Measurements from ENCODE around the gene CNGA3. TPM values are rescaled to one million over a fixed set of nuclear protein-coding genes. Genes with fewer than 3 reads are reported as not detected.

The CNGA3 gene
- total and polyA plus RNA-seq, 2 donors (not counting 1 experiment from before 2014, with no cell fraction given), result under 0.01 TPM; not detected in 1

GRCh38 chr2:98436734-98437133, 90.5 kb downstream of the CNGA3 start:
- no peaks in the 10 kb centered on the region for H3K4me1 ChIP-seq (ENCODE audit: control insufficient read depth, extremely low read depth, insufficient read depth, low read length)
- no peak overlapping the region for H2AFZ ChIP-seq (ENCODE audit: low read length)
- no peak overlapping the region for H3K4me2 ChIP-seq (ENCODE audit: extremely low read depth, insufficient read depth, low read length)
- H3K79me2 ChIP-seq (ENCODE audit: control insufficient read depth, insufficient read depth, low read length), result no peaks in the 10 kb centered on the region
- no peak overlapping the region for H3K4me3 ChIP-seq (replicated peaks in 1 of 4; ENCODE audit: control extremely low read depth in 1 of 4, insufficient read depth in 1 of 4, low read depth in 3 of 4, low read length in 4 of 4)
- H3K36me3 ChIP-seq (ENCODE audit: control insufficient read depth, insufficient read depth, low read length), result no peaks in the 10 kb centered on the region
- H3K27ac ChIP-seq (ENCODE audit: insufficient read depth, low read length), result no peak overlapping the region
- no peaks in the 10 kb centered on the region for H3K9me3 ChIP-seq (ENCODE audit: control insufficient read depth, insufficient read depth, low read depth, low read length)
- H3K9ac ChIP-seq (ENCODE audit: insufficient read depth, low read length), result no peak overlapping the region
- no peaks in the 10 kb centered on the region for H3K27me3 ChIP-seq (ENCODE audit: control insufficient read depth, insufficient read depth, low read length)
- DNase-seq (ENCODE audit: low read depth in 2 of 2), result no peak
- H4K20me1 ChIP-seq (ENCODE audit: control insufficient read depth, extremely low read depth, insufficient read depth, low read length), result no peaks in the 10 kb centered on the region
- no peak for TF ChIP-seq CTCF (conservative IDR thresholded peaks at IDR 0.05 in 1 of 2, IDR thresholded peaks at IDR 0.05 in 1 of 2; ENCODE audit: low read depth in 1 of 2, low read length in 2 of 2)
- TF ChIP-seq EZH2 (IDR thresholded peaks at IDR 0.05; ENCODE audit: low read length, missing control alignments), result no peak

- DNase-seq (ENCODE audit: low read depth in 2 of 2), result no peak
- no peaks in the 10 kb centered on the region for H4K20me1 ChIP-seq (ENCODE audit: control insufficient read depth, extremely low read depth, insufficient read depth, low read length)
- H2AFZ ChIP-seq (ENCODE audit: low read length), result no peak overlapping the region
- no peaks in the 10 kb centered on the region for H3K9me3 ChIP-seq (ENCODE audit: control insufficient read depth, insufficient read depth, low read depth, low read length)
- H3K27me3 ChIP-seq (ENCODE audit: control insufficient read depth, insufficient read depth, low read length), result no peaks in the 10 kb centered on the region
- H3K4me2 ChIP-seq (ENCODE audit: extremely low read depth, insufficient read depth, low read length), result no peak overlapping the region
- H3K36me3 ChIP-seq (ENCODE audit: control insufficient read depth, insufficient read depth, low read length), result no peaks in the 10 kb centered on the region
- H3K79me2 ChIP-seq (ENCODE audit: control insufficient read depth, insufficient read depth, low read length), result no peaks in the 10 kb centered on the region
- TF ChIP-seq EZH2 (IDR thresholded peaks at IDR 0.05; ENCODE audit: low read length, missing control alignments), result no peak
- no peak for TF ChIP-seq CTCF (conservative IDR thresholded peaks at IDR 0.05 in 1 of 2, IDR thresholded peaks at IDR 0.05 in 1 of 2; ENCODE audit: low read depth in 1 of 2, low read length in 2 of 2)
- H3K9ac ChIP-seq (ENCODE audit: insufficient read depth, low read length), result no peak overlapping the region
- H3K27ac ChIP-seq (ENCODE audit: insufficient read depth, low read length), result no peak overlapping the region
- no peaks in the 10 kb centered on the region for H3K4me1 ChIP-seq (ENCODE audit: control insufficient read depth, extremely low read depth, insufficient read depth, low read length)
- no peak overlapping the region for H3K4me3 ChIP-seq (replicated peaks in 1 of 4; ENCODE audit: control extremely low read depth in 1 of 4, insufficient read depth in 1 of 4, low read depth in 3 of 4, low read length in 4 of 4)
Measured at GRCh38 chr2:98438190-98439133, 92.2 kb downstream of the CNGA3 start.

DNA sequence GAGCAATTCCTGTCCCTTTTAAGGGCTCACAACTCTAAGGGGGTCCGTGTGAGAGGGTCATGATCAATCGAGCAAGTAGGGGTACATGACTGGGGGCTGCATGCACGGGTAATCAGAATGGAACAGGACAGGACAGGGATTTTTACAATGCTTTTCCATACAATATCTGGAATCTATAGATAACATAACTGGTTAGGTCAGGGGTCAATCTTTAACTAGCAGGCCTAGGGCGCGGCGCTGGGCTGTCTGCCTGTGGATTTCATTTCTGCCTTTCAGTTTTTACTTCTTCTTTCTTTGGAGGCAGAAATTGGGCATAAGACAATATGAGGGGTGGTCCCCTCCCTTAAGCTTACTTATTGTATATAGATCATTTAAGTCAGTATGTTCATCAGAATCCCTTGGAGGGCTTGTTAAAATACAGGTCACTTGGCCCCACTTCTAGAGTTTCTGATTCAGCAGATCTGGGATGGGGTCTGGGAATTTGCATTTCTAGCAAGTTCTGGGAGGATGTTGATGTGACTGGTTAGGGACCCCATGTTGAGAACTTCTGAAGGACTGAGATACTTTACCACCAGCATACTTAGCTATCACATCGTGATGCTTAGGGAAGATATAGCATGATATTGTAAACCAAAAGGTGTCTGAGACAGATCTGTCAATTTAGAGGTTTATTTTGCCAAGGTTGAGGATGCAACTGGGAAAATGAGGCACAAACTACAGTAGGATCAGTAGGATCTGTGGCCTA, 95.6 kb downstream of the CNGA3 start:
- no peak for DNase-seq (ENCODE audit: low read depth in 2 of 2)
- Histone ChIP-seq H3K79me2 (ENCODE audit: control insufficient read depth, insufficient read depth, low read length) (peaks cover 8% of the 10 kb centered on the region), H3K36me3 (ENCODE audit: control insufficient read depth, insufficient read depth, low read length) (no peaks in the 10 kb centered on the region), H2AFZ (ENCODE audit: low read length) (no peak overlapping the region), H3K4me3 (replicated peaks in 1 of 4; ENCODE audit: control extremely low read depth in 1 of 4, insufficient read depth in 1 of 4, low read depth in 3 of 4, low read length in 4 of 4) (no peak overlapping the region), H3K9ac (ENCODE audit: insufficient read depth, low read length) (no peak overlapping the region), H3K27ac (ENCODE audit: insufficient read depth, low read length) (no peak overlapping the region), H3K9me3 (ENCODE audit: control insufficient read depth, insufficient read depth, low read depth, low read length) (no peaks in the 10 kb centered on the region), H3K4me2 (ENCODE audit: extremely low read depth, insufficient read depth, low read length) (no peak overlapping the region), H4K20me1 (ENCODE audit: control insufficient read depth, extremely low read depth, insufficient read depth, low read length) (no peaks in the 10 kb centered on the region), H3K4me1 (ENCODE audit: control insufficient read depth, extremely low read depth, insufficient read depth, low read length) (peaks cover 3% of the 10 kb centered on the region), H3K27me3 (ENCODE audit: control insufficient read depth, insufficient read depth, low read length) (no peaks in the 10 kb centered on the region)
- TF ChIP-seq EZH2 (IDR thresholded peaks at IDR 0.05; ENCODE audit: low read length, missing control alignments) (no peak), CTCF (conservative IDR thresholded peaks at IDR 0.05 in 1 of 2, IDR thresholded peaks at IDR 0.05 in 1 of 2; ENCODE audit: low read depth in 1 of 2, low read length in 2 of 2) (no peak)

Data from fibroblast of lung (primary cell).